A549 (cell line): ENCODE results near the gene DSCAML1.

ENCODE experiments used
- BHLHE40 ChIP-seq: IDR thresholded peaks from 2 replicates; pipeline ENCODE4 v1.6.1; 2012; ENCODE audit warnings: low read depth, low read length, inconsistent platforms
- EP300 ChIP-seq, 2 experiments: fragments of >200 bp; sonication (Bioruptor Twin); formaldehyde crosslinking; IDR thresholded peaks; 2 replicates in 1 of 2; 3 replicates in 1 of 2; pipeline ENCODE4 v1.6.1; 2016 to 2017
- ESRRA ChIP-seq: fragments of 150-350 bp; IDR thresholded peaks from 2 replicates; pipeline ENCODE4 v1.6.1; 2014; ENCODE audit warnings: mild to moderate bottlenecking, low read length, borderline replicate concordance
- JUNB ChIP-seq: fragments of >200 bp; sonication (Bioruptor Twin); formaldehyde crosslinking; IDR thresholded peaks from 2 replicates; pipeline ENCODE4 v1.6.1; 2016
- KDM5A ChIP-seq: fragments of 200-600 bp; sonication (generic); IDR thresholded peaks from 2 replicates; pipeline ENCODE4 v1.6.1; 2016; ENCODE audit warnings: antibody characterized with exemption, mild to moderate bottlenecking
- MAZ ChIP-seq: fragments of 150-350 bp; IDR thresholded peaks from 2 replicates; pipeline ENCODE4 v1.6.1; 2014; ENCODE audit warnings: antibody characterized with exemption, low read depth, low read length, borderline replicate concordance
- MYC ChIP-seq: IDR thresholded peaks from 2 replicates; pipeline ENCODE4 v1.6.1; 2012; ENCODE audit warnings: mild to moderate bottlenecking, inconsistent platforms, low read length, improper control_type of control experiment, borderline replicate concordance
- RARB ChIP-seq: fragments of 250-450 bp; sonication (Bioruptor Pico); IDR thresholded peaks from 2 replicates; pipeline ENCODE4 v1.8.0; 2021; ENCODE audit warnings: mild to moderate bottlenecking, moderate library complexity
- TF ChIP-seq, protein P1 (sequence below): fragments of >200 bp; sonication (Bioruptor Twin); formaldehyde crosslinking; IDR thresholded peaks from 3 replicates; pipeline ENCODE4 v1.5.1; 2016
- TF ChIP-seq, protein P2 (sequence below): fragments of 150-350 bp; IDR thresholded peaks from 2 replicates; pipeline ENCODE4 v1.6.1; 2014; ENCODE audit warnings: low read depth, mild to moderate bottlenecking, low read length
- TF ChIP-seq, protein P3 (sequence below): fragments of 200-600 bp; sonication (generic); IDR thresholded peaks from 2 replicates; pipeline ENCODE4 v1.6.1; 2016; ENCODE audit warnings: antibody characterized with exemption, mild to moderate bottlenecking, moderate library complexity
- TF ChIP-seq, protein P4 (sequence below): IDR thresholded peaks from 2 replicates; pipeline ENCODE4 v1.6.1; 2012
- TF ChIP-seq, protein P5 (sequence below): fragments of >200 bp; sonication (Bioruptor Twin); formaldehyde crosslinking; IDR thresholded peaks from 2 replicates; pipeline ENCODE4 v1.6.1; 2016
- TF ChIP-seq, protein P6 (sequence below): IDR thresholded peaks from 2 replicates; pipeline ENCODE4 v1.6.1; 2012; ENCODE audit warnings: low read depth, borderline replicate concordance

DNA sequence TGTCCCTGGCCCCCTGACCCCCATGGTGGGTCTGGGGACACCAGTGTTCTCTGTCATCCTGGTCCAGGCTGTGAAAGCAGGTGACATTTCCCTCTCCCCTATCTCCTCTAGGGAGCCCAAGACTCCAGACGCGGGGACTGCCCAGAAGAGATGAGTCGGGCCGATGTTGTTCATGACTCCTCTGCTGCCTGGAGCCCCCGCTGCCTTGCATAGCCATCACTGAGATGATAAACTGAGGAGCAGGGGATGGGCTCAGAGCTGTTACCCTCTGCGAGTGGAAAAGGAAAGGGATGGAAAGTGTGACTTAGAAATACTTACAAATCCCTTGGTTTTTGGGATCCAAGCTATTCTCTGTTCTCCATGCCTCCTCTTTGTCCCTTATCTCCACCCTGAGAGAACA, 209.6 kb downstream of the DSCAML1 start:
- TF ChIP-seq EP300 (IDR thresholded peaks at IDR 0.05) (no peak), BHLHE40 (no peak), MYC (no peak), MAZ (no peak), JUNB (no peak), RARB (CRISPR knock-in tag) (no peak), KDM5A (no peak), ESRRA (no peak)
- TF ChIP-seq, protein P1, sequence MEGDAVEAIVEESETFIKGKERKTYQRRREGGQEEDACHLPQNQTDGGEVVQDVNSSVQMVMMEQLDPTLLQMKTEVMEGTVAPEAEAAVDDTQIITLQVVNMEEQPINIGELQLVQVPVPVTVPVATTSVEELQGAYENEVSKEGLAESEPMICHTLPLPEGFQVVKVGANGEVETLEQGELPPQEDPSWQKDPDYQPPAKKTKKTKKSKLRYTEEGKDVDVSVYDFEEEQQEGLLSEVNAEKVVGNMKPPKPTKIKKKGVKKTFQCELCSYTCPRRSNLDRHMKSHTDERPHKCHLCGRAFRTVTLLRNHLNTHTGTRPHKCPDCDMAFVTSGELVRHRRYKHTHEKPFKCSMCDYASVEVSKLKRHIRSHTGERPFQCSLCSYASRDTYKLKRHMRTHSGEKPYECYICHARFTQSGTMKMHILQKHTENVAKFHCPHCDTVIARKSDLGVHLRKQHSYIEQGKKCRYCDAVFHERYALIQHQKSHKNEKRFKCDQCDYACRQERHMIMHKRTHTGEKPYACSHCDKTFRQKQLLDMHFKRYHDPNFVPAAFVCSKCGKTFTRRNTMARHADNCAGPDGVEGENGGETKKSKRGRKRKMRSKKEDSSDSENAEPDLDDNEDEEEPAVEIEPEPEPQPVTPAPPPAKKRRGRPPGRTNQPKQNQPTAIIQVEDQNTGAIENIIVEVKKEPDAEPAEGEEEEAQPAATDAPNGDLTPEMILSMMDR: no peak
- TF ChIP-seq, protein P2, sequence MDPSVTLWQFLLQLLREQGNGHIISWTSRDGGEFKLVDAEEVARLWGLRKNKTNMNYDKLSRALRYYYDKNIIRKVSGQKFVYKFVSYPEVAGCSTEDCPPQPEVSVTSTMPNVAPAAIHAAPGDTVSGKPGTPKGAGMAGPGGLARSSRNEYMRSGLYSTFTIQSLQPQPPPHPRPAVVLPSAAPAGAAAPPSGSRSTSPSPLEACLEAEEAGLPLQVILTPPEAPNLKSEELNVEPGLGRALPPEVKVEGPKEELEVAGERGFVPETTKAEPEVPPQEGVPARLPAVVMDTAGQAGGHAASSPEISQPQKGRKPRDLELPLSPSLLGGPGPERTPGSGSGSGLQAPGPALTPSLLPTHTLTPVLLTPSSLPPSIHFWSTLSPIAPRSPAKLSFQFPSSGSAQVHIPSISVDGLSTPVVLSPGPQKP: no peak
- TF ChIP-seq, protein P3, sequence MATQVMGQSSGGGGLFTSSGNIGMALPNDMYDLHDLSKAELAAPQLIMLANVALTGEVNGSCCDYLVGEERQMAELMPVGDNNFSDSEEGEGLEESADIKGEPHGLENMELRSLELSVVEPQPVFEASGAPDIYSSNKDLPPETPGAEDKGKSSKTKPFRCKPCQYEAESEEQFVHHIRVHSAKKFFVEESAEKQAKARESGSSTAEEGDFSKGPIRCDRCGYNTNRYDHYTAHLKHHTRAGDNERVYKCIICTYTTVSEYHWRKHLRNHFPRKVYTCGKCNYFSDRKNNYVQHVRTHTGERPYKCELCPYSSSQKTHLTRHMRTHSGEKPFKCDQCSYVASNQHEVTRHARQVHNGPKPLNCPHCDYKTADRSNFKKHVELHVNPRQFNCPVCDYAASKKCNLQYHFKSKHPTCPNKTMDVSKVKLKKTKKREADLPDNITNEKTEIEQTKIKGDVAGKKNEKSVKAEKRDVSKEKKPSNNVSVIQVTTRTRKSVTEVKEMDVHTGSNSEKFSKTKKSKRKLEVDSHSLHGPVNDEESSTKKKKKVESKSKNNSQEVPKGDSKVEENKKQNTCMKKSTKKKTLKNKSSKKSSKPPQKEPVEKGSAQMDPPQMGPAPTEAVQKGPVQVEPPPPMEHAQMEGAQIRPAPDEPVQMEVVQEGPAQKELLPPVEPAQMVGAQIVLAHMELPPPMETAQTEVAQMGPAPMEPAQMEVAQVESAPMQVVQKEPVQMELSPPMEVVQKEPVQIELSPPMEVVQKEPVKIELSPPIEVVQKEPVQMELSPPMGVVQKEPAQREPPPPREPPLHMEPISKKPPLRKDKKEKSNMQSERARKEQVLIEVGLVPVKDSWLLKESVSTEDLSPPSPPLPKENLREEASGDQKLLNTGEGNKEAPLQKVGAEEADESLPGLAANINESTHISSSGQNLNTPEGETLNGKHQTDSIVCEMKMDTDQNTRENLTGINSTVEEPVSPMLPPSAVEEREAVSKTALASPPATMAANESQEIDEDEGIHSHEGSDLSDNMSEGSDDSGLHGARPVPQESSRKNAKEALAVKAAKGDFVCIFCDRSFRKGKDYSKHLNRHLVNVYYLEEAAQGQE: no peak
- TF ChIP-seq, protein P4, sequence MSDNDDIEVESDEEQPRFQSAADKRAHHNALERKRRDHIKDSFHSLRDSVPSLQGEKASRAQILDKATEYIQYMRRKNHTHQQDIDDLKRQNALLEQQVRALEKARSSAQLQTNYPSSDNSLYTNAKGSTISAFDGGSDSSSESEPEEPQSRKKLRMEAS: no peak
- TF ChIP-seq, protein P5, sequence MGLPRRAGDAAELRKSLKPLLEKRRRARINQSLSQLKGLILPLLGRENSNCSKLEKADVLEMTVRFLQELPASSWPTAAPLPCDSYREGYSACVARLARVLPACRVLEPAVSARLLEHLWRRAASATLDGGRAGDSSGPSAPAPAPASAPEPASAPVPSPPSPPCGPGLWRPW: no peak
- TF ChIP-seq, protein P6, sequence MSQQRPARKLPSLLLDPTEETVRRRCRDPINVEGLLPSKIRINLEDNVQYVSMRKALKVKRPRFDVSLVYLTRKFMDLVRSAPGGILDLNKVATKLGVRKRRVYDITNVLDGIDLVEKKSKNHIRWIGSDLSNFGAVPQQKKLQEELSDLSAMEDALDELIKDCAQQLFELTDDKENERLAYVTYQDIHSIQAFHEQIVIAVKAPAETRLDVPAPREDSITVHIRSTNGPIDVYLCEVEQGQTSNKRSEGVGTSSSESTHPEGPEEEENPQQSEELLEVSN: no peak
